ENCODE results near the gene SEZ6L.

Gene SEZ6L

DNA sequence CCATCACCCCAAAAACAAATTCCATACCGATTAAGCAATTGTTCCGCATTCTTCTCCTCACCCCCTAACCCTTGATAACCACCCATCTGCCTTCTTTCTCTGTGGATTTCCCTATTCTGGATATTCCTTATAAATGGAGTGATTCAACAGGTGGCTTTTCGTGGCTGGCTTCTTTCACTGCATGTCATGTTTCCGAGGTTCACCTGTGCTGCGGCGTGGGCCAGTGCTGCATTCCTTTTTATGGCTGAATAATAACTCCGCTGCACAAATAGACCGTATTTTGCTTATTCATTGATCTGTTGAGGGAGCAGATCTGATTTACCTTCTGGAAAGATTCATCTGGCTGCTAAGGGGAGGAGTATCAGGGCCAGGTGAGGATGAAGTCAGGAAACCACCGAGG, 165.0 kb downstream of the SEZ6L start:
- no peak for DNase-seq (ENCODE audit: low read depth)

DNA sequence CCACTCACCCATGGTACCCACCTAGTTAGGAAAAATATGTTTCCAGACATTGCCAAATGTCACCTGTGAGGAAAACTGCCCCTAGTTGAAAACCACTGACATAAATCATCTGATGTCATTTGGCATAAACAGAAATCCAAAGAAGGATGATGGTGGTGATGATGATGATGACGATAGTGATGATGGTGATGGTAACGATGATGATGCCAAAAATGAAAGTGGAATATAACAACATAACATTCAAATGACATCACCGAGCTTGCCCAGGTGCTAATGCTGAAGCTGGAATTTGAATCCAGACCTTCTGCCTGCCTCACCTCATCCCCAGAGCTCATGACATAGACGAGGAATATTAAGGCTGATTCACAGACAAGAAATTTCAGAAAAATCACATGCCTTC, 167.5 kb downstream of the SEZ6L start:
- no peak for DNase-seq (ENCODE audit: low read depth)

DNA sequence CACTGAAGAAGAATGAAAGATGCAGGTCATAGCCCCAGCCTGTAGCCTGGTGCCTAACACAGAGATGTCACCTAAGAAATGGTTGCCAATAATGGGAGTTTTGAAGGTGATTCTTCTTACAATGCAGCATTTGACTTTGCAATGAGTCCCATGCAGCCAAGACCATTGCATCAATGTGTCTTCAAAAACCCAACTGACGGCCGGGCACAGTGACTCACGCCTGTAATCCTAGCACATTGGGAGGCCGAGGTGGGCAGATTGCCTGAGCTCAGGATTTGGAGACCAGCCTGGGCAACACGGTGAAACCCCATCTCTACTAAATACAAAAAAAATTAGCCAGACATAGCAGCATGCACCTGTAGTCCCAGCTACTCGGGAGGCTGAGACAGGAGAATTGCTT, 170.5 kb downstream of the SEZ6L start:
- DNase-seq (ENCODE audit: low read depth), result no peak

DNA sequence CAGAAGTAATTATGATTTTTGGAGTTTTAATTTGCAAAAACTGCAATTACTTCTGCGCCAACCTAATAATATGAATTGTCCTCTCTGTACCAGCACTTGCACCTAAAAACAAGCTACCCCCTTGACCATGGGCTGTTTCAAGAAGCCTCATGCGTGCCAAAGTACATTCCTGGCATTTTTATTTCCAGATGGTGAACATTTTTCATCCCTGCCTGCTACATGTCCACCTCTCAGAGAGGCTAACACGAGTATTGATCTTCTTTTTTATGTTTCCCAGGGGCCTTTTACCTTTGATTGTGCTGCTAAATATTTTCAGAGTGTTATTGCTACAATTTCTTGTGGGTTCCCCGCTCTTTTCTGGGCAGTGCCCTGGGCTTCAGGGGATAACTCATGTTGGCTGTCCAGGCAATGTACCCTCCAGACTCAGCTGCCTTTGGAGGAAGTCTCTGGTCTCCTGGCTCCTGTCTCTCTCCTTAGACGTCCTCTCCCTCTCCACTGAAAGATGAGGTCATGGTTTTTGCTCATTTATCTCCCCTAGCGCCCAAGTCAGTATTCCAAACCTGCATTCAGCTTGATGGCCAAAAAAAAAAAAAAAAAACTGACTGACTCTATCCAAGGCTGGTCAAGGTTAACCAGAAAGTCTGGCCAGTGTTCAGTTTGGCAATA, 173.6 kb downstream of the SEZ6L start:
- DNase-seq (ENCODE audit: low read depth), result no peak

DNA sequence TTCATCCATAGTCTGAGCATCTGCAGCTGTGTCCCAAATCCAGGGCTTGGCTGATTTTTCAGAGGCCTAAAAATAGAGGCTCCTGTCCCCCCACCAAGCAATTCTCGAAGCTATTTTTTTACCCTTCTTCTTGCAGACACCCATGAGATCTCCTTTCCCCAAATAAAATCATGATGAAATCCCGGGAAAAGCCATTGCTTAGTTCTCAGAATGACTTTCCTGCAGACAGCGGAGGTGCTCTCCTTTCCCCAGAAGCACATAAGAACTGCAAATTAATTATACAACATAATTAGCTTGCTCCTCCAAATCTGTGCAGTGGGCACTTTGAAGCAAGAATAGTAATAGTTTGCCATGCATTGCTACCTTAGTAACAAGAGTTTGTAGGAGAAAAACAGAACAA, 176.2 kb downstream of the SEZ6L start:
- DNase-seq (ENCODE audit: low read depth), result no peak

DNA sequence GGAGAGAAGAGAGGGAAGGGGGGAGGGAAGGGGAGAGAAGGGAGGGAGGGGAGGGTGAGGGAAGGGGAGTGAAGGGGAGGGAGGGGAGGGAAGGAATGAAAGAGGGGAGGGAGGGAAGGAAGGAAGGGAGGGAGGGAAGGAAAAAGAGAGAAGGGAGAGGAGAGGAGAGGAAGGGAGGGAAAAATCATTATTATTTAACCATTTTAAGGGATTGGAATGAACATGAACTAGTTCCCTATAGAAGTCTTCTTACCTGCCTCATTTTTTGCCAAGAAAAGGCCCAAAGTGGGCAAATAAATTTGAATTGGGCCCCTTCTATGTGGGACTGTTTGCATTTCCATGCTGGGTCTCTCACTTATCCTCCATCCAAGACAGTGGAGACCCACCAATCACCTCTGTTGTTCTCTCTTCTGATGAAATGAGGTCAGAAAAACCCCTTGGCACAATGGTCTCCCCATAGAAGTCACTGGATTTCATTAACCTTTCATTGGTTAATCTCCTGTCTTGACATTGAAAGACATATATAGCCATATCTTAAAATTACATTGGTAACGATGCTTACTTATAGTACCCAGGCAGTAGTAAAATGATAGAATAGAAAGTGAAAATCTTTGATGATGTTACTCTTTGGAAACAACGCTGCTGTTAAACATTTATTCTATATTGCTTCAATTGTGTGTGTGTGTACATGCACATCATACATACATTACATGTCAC, 179.7 kb downstream of the SEZ6L start:
- DNase-seq (ENCODE audit: low read depth), result no peak

DNA sequence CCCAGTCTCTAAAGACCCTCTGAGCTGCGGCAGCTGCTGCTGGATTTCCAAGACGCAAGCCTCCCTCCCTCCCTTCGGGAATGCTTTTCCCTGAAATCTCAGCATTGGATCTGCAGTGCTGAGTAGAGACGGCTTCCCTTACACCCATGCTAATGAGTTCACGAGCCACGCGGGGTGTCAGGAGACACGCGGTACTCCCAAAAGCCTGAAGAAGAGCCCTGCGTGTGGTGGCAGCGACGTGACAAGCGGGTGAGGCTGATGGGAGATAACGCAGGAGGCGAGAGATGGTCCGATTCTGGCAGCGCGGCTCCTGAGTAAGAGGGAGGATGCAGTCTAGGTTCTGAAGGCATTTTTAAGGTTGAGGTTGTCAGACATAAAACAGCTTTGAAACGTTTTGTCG, 185.4 kb downstream of the SEZ6L start:
- no peak for DNase-seq (ENCODE audit: low read depth)

DNA sequence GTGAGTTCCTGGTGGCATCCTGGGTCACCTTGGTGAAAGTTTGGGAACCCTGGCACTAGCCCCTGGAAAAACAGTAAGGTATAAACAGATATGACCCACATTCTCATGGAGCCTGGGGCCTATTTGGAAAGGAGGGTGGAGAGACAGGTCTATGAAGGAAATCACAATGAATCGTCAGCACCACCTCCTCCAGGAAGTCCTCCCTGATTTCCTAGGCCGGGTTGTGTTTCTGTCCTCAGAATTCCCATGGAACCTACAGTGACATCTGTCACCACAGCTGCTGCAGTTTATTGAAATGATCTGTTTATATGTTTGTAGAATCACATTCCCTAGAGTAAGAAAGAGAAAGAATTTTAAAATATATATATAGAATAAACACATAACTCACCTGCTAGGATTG, 188.0 kb downstream of the SEZ6L start:
- DNase-seq (ENCODE audit: low read depth), result no peak

DNA sequence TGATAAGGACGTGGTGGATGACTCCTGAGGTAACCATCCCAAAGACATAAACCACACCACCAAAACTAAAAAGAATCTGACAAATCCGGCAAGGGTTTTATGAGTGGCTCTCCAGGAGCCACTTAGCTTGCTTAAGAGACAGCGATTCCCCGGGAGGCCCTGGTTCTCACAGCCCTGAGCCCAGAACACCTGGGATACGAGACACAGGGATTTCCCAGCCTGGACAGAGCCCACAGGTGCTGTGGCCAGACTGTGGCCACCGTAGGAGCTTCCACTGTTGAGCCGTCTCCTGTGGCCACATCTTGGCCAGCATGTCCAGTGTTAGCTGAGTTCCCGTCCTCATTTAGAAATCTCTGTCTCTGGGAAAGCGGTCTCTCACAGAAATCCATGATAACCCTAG, 188.6 kb downstream of the SEZ6L start:
- DNase-seq (ENCODE audit: low read depth), result no peak

DNA sequence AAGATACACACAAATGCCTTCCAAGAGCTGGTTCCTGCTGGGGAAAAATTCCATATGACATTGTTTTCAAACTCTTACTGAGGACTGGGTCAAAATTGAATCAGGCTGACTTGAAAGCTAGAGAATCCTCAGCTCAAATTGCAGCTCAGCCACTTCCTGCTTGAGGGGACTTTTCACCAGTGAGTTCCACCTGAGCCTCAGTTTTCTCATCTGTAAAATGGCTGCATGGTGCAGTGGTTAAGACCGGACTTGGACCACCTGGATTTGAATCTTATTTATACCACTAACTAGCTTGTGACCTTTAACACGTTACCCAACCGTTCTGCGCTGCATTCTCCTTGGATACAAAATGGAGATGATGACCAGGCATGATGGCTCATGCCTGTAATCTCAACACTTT, 189.9 kb downstream of the SEZ6L start:
- no peak for DNase-seq (ENCODE audit: low read depth)

DNA sequence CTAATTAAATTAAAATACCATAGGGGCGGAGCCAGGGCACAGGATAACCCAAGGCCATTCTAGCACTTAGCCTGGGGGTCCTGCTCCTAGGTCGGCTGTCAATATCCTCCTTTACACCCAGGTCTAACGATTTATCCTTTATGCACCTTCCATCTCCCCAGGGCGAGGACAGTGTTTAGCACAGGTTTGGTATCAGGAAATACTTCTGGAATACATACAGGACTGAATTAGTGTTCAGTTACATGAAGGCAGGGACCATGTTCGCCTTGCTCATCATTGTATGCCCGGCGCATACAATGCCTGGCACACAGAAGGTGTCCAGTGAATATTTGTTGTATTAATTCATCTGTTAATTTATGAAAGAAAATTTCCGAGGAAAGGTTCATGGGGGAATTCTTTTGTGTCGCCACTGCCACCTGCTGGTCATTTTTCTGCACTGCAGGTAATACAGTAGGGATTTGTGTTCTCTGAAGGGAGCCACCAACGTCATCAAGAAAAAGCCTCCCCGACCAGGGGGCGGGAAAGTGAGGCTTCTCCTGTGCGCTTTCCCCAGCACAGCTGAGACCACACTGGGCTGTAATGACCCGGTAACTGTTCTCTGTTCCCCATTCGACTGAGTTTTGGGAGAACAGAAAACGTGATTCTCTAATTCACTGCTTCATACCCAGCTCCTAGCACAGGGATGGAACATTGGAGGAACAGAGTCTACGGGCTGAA, 191.1 kb downstream of the SEZ6L start:
- peak; percentile 46 for DNase-seq (ENCODE audit: low read depth)

DNA sequence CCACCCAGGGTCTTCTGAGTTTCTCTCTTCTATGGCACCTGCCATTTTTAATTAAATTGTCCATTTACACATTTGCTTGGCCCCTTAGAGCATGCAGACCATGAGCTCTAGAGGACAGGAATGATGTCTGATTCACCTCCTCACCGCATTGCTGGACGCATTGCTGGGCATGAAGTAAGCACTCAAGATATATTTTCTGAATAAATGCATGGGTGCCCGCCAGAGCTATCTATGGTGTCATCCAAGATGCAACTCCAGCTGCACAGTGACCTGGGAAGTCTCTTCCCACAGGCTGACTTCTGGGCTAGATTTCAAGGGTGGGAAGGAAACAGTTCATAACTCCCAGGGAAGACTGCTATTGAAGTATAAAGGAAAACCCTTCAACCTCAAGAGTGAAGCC, 193.2 kb downstream of the SEZ6L start:
- DNase-seq (ENCODE audit: low read depth), result no peak

DNA sequence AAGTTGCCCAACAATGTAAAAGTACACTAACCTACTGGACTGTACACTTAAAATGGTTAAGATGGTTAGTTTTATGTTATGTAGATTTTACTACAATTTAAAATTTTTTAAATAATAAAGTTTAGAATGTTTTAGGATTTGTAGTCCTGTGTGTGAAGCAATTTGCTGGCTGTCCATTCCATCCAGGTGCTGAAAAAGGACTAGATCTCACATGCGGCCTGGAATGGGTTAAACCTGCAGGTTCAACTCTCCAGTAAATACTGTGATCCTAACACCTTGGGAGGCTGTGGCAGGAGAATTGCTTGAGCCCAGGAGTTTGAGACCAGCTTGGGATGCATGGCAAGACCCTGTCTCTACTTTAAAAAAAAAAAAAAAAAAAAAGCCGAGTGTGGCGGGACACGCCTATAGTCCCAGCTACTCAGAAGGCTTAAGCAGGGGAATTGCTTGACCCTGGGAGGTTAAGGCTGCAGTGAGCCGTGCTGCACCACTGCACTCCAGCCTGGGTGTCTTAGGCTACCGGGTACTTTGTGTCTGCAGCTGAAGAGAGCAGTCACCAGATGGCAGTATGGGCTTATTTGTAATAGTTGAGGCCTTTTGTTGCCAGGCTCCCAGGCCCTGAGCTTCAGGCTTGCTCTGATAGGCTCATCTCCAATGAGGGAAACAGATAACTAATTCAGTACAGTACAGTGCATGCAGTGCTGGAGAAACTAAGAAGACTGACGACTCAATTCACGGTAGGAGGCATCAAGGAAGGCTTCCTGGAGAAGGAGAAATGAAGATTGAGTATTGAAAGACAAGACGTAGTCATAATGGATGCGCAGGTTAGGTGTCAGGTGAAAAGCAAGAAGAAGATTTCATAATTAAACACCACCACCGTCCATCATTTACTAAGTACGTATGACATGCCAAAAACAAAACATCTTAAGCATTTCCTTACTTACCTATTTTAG, 195.1 kb downstream of the SEZ6L start:
- peak; percentile 31 for DNase-seq (ENCODE audit: low read depth)

DNA sequence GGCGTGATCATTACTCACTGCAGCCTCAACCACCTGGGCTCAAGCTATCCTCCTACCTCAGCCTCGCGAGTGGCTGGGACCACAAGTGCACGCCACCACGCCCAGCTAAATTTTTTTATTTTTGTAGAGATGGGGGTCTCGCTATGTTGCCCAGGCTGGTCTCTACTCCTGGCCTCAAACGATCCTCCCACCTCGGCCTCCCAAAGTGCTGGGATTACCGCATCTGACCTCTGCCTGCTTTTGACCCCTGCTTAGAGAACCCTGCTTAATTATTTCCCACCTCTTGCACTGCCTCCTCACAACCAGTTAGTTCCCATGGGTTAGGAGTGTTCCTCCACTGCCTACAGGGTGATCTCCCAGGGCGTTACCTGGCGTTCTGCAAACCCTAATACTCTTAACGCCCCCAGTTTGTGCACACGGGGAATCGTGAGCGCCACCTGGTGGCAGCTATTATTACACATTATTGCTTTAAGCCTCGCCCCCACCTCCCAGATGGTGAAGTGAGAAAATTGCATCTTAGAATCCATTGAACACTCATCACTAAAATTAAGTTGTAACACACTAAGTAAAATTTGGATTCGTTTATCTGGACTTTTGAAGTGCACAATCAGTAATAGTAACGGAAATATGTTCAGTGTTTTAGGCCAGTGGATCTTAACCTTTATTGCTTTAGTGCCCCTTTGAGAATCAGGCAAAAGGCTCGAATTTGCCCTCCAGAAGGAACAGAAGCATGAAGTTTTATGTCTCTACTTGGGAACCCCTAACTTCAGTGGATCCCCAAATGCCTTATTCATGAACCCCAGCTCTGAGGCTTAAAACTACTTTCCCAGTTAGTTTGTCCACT, 198.4 kb downstream of the SEZ6L start:
- peak; percentile 37 for DNase-seq (ENCODE audit: low read depth)

DNA sequence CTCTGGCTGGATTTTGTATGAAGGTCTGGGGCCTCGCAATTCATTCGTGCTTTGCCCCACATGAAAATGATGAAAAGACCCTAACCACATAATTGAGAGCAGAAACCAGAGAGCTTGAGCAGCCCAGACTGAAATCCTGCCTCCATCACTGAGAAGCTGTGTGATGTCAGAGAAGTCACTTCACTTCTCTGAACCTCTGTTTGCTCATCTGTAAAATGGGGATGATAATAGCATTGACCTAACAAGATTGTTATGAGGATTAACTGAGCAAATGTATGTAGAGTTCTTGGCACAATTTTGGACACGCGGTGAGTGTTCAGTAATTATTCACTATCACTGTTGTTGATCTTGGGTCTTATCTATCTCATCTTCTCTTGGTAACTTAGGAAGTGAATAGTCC, 203.6 kb downstream of the SEZ6L start:
- DNase-seq (ENCODE audit: low read depth), result no peak

DNA sequence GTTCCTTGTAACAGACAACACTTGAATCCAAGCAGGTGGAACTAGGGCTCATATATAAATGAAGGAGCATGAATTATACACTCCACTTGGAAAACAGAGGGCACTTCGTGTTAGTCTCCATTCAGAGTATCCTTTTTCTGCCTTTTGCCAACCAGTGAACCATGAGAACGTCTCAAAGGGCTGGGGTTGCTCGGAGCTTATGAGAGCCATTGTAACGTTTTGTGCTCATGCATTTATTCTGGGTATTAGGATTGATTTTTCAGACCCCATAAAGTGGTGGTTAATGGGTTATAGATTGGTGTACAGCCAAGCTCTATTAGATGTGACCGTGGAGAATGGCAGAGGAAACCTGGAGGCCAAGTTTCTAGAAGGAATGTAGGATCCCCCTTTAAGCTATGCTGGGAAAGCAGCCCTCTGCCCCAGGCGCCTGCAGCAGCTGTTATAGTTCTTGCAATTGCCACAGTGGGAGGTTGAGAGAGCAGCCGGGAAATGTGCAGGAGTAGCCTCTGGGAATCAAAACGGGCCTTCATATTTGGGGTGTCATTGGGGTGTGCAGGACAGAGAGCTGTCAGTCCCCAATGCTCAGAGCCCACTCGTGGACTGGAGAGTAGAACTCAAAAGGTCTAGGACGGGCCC, 205.2 kb downstream of the SEZ6L start:
- DNase-seq (ENCODE audit: low read depth), result no peak

DNA sequence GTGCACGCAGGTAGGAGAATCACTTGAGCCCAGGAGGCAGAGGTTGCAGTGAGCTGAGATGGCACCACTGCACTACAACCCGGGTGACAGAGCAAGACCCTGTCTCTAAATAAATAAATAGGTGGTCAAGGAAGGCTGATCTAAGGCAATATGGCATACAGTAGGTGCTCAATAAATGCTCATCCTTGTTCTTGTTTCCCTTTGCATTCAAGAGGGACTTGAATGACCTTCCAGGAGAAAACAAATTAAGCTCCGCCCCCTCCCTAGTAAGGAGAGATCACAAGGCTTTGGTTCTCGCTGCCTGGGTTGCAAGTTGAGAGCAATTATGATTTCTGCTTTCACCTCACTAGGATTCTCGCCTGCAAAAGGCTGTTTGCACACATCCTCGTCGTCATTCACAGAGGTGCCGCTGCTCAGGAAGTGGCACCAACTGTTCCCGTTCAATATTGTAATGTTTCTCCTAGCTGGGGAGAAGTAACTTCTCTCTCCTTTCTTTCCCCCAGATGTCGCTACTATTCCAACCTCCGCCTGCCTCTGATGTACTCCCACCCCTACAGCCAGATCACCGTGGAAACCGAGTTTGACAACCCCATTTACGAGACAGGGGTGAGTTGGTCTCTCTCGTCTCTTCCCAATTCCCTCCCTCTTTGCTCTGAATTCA, 208.0 kb downstream of the SEZ6L start:
- no peak for DNase-seq (ENCODE audit: low read depth)

DNA sequence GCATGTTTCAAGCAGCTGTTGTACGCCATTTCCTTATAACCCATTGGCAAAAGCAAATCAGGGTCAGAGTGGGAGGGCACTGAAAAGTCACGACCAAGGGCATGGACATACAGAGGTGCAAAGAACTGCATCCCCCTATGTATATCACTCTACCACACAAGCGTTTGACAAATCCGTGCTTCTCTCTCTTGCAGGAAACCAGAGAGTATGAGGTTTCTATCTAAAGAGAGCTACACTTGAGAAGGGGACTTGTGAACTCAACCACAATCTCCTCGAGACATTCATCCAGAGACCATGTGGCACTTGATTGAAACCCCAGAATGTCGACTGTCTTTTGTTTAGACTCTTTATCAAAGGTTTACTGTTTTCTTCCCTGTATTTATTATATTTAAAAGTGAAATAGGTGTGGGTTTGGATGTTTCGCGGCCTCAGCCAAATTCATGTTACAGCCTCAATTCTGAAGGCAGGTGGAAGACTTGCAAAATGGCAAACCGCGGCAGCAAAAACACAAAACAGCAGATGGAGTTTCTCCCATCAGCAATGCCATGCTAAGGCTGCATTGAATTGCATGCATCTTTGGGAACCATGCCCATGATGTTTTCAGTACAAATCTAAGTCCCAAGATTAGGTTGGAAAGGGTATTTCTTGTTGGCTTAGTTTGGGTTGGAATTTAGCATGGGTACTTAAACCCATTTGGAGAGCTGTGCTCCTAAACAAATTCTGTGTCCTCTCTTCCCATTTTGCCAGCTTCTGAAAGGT, 211.0 kb downstream of the SEZ6L start:
- no peak for DNase-seq (ENCODE audit: low read depth)

DNA sequence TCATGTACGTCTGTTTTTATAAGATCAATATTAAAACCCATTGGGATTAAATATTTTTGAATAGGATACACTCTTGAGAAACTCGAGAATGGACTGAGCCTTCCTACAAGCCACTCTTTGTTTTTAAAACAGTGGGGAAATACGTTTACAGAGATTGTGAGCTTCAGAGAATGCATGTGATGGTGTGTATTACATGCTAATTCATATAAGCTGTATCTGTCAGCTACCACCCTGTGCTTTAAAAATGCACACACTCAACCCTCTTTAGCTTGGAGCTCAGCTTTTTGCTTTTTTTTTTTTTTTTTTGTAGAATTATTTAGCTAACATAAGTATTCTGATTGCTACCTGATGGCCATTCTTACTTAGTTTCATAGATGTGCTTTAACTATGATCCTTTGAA, 213.5 kb downstream of the SEZ6L start:
- DNase-seq (ENCODE audit: low read depth), result no peak

Data from stimulated activated CD4-positive, alpha-beta T cell treated with anti-CD3 and anti-CD28 coated beads, Interleukin-2, amount 100 ng/mL, for 4 hours (primary cell).